ENCODE data around the gene P2RX2. TPM values are rescaled to one million over a fixed set of nuclear protein-coding genes. Genes with fewer than 3 reads are reported as not detected.

Gene P2RX2
- total and polyA plus RNA-seq, 3 donors from 2014 or later, result 2.2 to 3.0 (median 2.7) TPM

- no peak overlapping the region for H3K27ac ChIP-seq
- no peak overlapping the region for H3K4me3 ChIP-seq
- H3K36me3 ChIP-seq (ENCODE audit: low read depth, missing control alignments), result no peaks in the 10 kb centered on the region
- no peak for TF ChIP-seq POLR2A (IDR thresholded peaks at IDR 0.05)
- no peak for TF ChIP-seq CTCF (IDR thresholded peaks at IDR 0.05)
- intact Hi-C loops (cut with DNase I; ENCODE audit: low total_unique reads), result no loop called here
- H3K9me3 ChIP-seq, result no peaks in the 10 kb centered on the region
- H3K4me1 ChIP-seq, result no peaks in the 10 kb centered on the region
- DNase-seq, result no peak
- no peaks in the 10 kb centered on the region for H3K27me3 ChIP-seq
- WGBS, 2 donors, result 96 to 100% methylated on average over 6 of the region's 6 CpGs
These were observed 10.8 kb downstream of the P2RX2 start for GRCh38 chr12:132629330-132629729.

GRCh38 chr12:132630672-132631071 is 12.1 kb downstream of the P2RX2 start:
- H3K27ac ChIP-seq, result no peak overlapping the region
- H3K9me3 ChIP-seq, result no peaks in the 10 kb centered on the region
- TF ChIP-seq POLR2A (IDR thresholded peaks at IDR 0.05) (no peak), CTCF (IDR thresholded peaks at IDR 0.05) (no peak)
- H3K4me3 ChIP-seq, result no peak overlapping the region
- DNase-seq, result no peak
- no peaks in the 10 kb centered on the region for H3K4me1 ChIP-seq
- 96 to 97% methylated on average over 6 of the region's 6 CpGs for WGBS, 2 donors
- no peaks in the 10 kb centered on the region for H3K36me3 ChIP-seq (ENCODE audit: low read depth, missing control alignments)
- no peaks in the 10 kb centered on the region for H3K27me3 ChIP-seq
- intact Hi-C loops (cut with DNase I; ENCODE audit: low total_unique reads), result no loop called here

GRCh38 chr12:132631666-132632065 is 13.1 kb downstream of the P2RX2 start:
- DNase-seq, result no peak
- Histone ChIP-seq H3K27me3 (no peaks in the 10 kb centered on the region), H3K27ac (no peak overlapping the region), H3K9me3 (no peaks in the 10 kb centered on the region), H3K4me3 (no peak overlapping the region), H3K4me1 (no peaks in the 10 kb centered on the region), H3K36me3 (ENCODE audit: low read depth, missing control alignments) (no peaks in the 10 kb centered on the region)
- intact Hi-C loops (cut with DNase I; ENCODE audit: low total_unique reads), result no loop called here
- TF ChIP-seq CTCF (IDR thresholded peaks at IDR 0.05), result no peak
- TF ChIP-seq POLR2A (IDR thresholded peaks at IDR 0.05), result no peak
- WGBS, 2 donors, result 94 to 95% methylated on average over 10 of the region's 11 CpGs

- no peaks in the 10 kb centered on the region for H3K36me3 ChIP-seq (ENCODE audit: low read depth, missing control alignments)
- 55 to 83% methylated on average over 5 to 17 of the region's 17 CpGs for WGBS, 2 donors
- intact Hi-C loops (cut with DNase I; ENCODE audit: low total_unique reads), result no loop called here
These were observed 14.1 kb downstream of the P2RX2 start for GRCh38 chr12:132632521-132633228.

More at GRCh38 chr12:132632521-132633228, 14.1 kb downstream of the P2RX2 start:
- Histone ChIP-seq H3K9me3 (no peaks in the 10 kb centered on the region), H3K4me3 (no peak overlapping the region), H3K27ac (no peak overlapping the region), H3K4me1 (no peaks in the 10 kb centered on the region), H3K27me3 (no peaks in the 10 kb centered on the region)
- no peak for TF ChIP-seq CTCF (IDR thresholded peaks at IDR 0.05)
- no peak for TF ChIP-seq POLR2A (IDR thresholded peaks at IDR 0.05)
- no peak for DNase-seq
